Bronchial epithelial cell (primary cell): ENCODE results near the gene IRX2. TPM values are rescaled to one million over a fixed set of nuclear protein-coding genes. Genes with fewer than 3 reads are reported as not detected.

Experiments
- DNase-seq: peaks from one replicate; pipeline ENCODE4 v3.0.0-alpha.2; 2010; ENCODE audit warnings: low read depth
- FAIRE-seq: peaks from 2 replicates; lab custom pipeline; 2011; peaks lifted over from hg19 to GRCh38; lab: Jason Lieb, UNC
- H3K27me3 ChIP-seq: 2 replicates; pipeline ENCODE4 v1.5.1; 2011; ENCODE audit warnings: low read length; ENCODE audit not compliant: control insufficient read depth, insufficient read depth
- H3K36me3 ChIP-seq: 2 replicates; pipeline ENCODE4 v1.5.1; 2011; ENCODE audit warnings: low read length; ENCODE audit not compliant: control insufficient read depth, insufficient read depth
- H3K4me3 ChIP-seq: 2 replicates; pipeline ENCODE4 v1.5.1; 2011; ENCODE audit warnings: mild to moderate bottlenecking, low read depth, low read length, control low read depth
- total RNA-seq: library from RNA; depleted of rRNA; stranded (reverse); fragments of >200 nt; gene quantifications from 2 replicates; pipeline ENCODE4 v1.2.1, GENCODE V29; 2014
- TF ChIP-seq, protein P1 (sequence below): IDR thresholded peaks from 2 replicates; pipeline ENCODE4 v1.5.1; 2011; ENCODE audit warnings: mild to moderate bottlenecking, moderate library complexity, low read length, control low read depth, inconsistent platforms; ENCODE audit not compliant: insufficient read depth, severe bottlenecking

IRX2 gene
- total RNA-seq, 1 donor from 2014 or later, result 14.0 TPM

DNA sequence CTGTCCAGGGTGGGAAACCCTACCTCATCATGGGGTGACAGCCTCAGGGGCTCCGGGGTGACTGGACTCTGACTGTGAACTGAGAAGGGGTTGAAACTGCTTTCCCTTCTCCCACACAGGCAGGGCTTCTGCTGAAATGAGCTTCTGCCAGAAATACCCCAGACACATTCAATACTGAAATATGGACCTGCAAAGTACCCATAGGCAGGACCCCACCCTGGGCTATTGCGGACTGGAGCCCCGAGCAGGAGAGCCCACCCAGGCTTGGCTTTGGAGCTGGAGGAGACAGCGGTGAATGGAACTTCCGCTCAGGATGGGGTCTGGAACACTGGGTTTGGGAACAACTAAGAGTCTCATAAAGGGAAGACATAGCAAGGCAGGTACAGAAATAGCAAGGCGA is 37.5 kb downstream of the IRX2 start:
- H3K36me3 ChIP-seq, result no peaks in the 10 kb centered on the region
- TF ChIP-seq, protein P1, sequence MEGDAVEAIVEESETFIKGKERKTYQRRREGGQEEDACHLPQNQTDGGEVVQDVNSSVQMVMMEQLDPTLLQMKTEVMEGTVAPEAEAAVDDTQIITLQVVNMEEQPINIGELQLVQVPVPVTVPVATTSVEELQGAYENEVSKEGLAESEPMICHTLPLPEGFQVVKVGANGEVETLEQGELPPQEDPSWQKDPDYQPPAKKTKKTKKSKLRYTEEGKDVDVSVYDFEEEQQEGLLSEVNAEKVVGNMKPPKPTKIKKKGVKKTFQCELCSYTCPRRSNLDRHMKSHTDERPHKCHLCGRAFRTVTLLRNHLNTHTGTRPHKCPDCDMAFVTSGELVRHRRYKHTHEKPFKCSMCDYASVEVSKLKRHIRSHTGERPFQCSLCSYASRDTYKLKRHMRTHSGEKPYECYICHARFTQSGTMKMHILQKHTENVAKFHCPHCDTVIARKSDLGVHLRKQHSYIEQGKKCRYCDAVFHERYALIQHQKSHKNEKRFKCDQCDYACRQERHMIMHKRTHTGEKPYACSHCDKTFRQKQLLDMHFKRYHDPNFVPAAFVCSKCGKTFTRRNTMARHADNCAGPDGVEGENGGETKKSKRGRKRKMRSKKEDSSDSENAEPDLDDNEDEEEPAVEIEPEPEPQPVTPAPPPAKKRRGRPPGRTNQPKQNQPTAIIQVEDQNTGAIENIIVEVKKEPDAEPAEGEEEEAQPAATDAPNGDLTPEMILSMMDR, result no peak
- no peak for DNase-seq
- no peak overlapping the region for H3K4me3 ChIP-seq
- no peak for FAIRE-seq
- no peaks in the 10 kb centered on the region for H3K27me3 ChIP-seq

DNA sequence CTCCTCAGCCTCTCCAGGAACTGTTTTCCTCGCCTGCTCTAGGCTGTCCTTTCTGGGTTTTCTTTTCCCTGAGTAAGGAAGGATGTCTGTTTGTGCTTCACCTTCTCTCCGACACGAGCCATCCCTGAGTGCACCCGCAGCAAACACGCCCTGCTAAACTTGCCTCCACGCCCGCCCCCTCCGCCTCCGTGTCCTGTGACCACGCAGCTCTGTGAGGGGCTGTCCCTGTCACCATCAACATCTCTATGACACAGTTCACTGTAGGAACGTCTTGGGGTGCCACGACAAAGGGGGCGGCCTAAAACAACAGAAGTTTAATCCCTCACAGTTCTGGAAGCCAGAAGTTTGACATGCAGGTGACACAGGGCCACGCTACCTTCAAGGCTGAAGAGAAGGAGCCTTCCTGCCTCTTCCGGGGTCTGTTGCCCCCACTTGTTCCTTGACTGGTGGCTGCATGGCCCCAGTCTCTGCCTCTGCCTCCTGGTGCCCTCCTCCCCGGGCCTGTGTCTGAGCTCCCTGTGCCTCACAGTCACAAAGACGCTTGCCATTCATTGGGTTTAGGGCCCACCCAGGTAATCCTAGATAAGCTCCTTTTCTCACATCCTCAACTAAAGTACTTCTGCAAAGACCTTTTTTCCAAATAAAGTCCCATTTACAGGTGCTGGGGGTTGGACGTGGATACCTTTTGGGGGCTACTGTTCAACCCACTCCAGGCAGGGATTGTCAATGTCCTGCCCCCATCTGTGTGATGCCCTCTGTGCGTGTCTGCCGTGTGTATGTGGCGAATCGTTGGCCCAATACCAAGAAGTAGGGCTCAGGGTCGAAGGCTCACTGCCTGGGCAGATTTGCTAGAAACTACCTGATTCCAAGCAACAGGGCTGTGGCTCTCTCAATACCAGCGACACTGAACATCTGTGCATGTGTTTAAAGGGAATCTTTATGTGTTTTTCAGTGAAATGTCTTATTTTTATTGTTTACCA is 39.7 kb downstream of the IRX2 start:
- DNase-seq, result no peak
- no peaks in the 10 kb centered on the region for H3K36me3 ChIP-seq
- no peaks in the 10 kb centered on the region for H3K27me3 ChIP-seq
- H3K4me3 ChIP-seq, result no peak overlapping the region
- TF ChIP-seq, protein P1, result no peak
- no peak for FAIRE-seq

DNA sequence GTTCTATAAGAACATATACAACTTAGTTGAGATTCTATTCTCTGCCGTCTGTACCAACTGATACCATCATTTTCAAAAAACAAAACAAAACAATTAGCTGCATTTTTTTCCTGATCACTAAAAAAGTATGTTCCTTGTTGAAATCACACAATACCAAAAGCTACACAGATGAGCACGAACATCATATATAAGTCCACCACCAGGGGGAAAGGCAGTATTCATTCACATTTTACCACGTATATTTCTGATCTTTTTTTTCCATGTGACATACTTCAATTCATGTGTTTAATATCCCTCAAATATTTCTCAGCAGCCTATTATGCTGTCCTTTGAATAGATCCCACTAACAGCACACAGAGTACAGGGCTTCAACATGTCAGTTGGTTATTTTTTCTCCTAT is 40.6 kb downstream of the IRX2 start:
- no peak overlapping the region for H3K4me3 ChIP-seq
- peak; percentile 18 for DNase-seq
- TF ChIP-seq, protein P1, result peak; percentile 12
- H3K36me3 ChIP-seq, result no peaks in the 10 kb centered on the region
- H3K27me3 ChIP-seq, result no peaks in the 10 kb centered on the region
- no peak for FAIRE-seq

DNA sequence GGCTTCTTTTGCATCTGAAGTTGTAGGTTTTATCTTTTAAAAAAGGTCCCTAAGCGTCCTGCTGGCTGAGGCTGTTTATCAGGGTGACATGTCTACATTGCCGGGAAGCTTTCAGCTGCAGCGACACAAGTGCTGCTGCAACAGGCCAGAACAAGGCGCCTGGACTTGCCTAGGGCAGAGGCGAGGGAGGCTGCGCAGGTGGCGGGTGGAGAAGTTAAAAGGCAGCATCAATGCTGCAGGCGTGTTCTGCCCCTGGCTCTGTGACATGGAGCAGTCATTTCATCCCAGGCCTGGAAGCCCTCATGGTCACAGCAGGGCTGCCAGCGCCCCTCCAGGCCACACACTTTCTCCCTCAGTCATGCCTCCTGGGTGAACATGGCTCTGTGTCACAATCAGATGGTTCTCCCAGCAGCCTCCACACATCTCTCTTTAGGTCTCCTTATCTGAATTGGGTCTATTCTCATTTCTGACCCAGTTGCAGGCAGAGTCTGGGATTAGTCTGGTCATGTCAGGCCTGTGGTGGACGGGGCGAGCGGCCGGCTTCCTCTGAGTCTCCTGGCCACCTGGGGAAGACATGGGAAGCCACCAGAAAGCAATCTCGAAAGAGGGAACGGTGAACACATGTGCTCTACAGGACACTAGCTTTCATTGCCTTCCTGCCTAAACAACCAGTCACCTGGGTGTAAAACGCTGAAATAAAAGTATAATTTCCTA is 41.3 kb downstream of the IRX2 start:
- no peaks in the 10 kb centered on the region for H3K27me3 ChIP-seq
- TF ChIP-seq, protein P1, result no peak
- DNase-seq (no peak), FAIRE-seq (no peak)
- H3K36me3 ChIP-seq, result no peaks in the 10 kb centered on the region
- H3K4me3 ChIP-seq, result no peak overlapping the region

DNA sequence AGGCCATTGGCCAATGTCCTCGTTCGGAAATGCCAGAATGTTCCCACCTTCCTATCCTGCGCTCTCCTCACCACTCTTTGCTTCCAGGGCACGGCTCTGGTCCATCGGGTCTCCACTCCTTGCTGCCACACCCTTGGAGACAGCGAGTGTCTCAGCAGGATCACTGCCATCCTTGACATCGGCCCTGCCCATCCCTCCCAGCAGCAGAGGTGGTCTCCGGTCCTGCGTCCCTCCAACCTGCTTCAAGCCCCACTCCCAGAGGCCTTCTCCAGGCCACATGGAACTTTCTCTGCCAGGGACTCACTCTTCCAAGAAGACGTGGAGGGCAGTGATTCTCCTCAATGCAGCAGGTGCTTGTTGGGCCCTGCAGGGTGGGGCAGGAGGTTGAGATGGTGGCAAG is 42.7 kb downstream of the IRX2 start:
- Histone ChIP-seq H3K27me3 (no peaks in the 10 kb centered on the region), H3K36me3 (no peaks in the 10 kb centered on the region), H3K4me3 (no peak overlapping the region)
- TF ChIP-seq, protein P1, result no peak
- FAIRE-seq, result no peak
- DNase-seq, result no peak
